Stimulated activated CD8-positive, alpha-beta memory T cell treated with anti-CD3 and anti-CD28 coated beads, Interleukin-4, amount 100 ng/mL, for 1 hour (primary cell): Measurements from ENCODE around the gene PTPN7.
"Not testable (repeated sequence)": the region's sequence is repeated elsewhere in the genome, so short reads cannot be mapped to it uniquely, and the experiment has no call there.

ENCODE experiments used
- DNase-seq, 2 donors: peaks; one replicate each; pipeline ENCODE4 v3.0.0-alpha.2; 2020; ENCODE audit warnings: low read depth in 2 of 2, low spot score in 1 of 2

Gene PTPN7

GRCh38 chr1:202160377-202160940 is at the start of gene PTPN7:
Gene PTPN7, minus strand, starts transcription at chr1:202160602. Its CDS starts 1,200 bp downstream, at chr1:202159402.
- DNase-seq: peak in 1 of 2 donors; percentile 77

- DNase-seq: no peak
These were observed 48.0 kb upstream of the PTPN7 start for GRCh38 chr1:202208351-202208857.

GRCh38 chr1:202207292-202207691 is 46.9 kb upstream of the PTPN7 start:
- DNase-seq: no peak

GRCh38 chr1:202205523-202206190 is 45.3 kb upstream of the PTPN7 start:
- no peak for DNase-seq

- no peak for DNase-seq
These were observed 43.7 kb upstream of the PTPN7 start for GRCh38 chr1:202204065-202204464.

- DNase-seq: no peak
These were observed 43.0 kb upstream of the PTPN7 start for GRCh38 chr1:202203238-202204039.

GRCh38 chr1:202202500-202203168 is 42.2 kb upstream of the PTPN7 start:
- no peak for DNase-seq

- DNase-seq: no peak
These were observed 41.6 kb upstream of the PTPN7 start for GRCh38 chr1:202201971-202202370.

GRCh38 chr1:202201266-202201665 is 40.9 kb upstream of the PTPN7 start:
- no peak for DNase-seq

GRCh38 chr1:202200669-202201068 is 40.3 kb upstream of the PTPN7 start:
- DNase-seq: no peak

- DNase-seq: no peak
These were observed 39.7 kb upstream of the PTPN7 start for GRCh38 chr1:202200112-202200548.

- no peak for DNase-seq
These were observed 38.9 kb upstream of the PTPN7 start for GRCh38 chr1:202199040-202199889.

- no peak for DNase-seq
These were observed 37.9 kb upstream of the PTPN7 start for GRCh38 chr1:202198366-202198724.

- DNase-seq: no peak
These were observed 37.4 kb upstream of the PTPN7 start for GRCh38 chr1:202197653-202198365.

GRCh38 chr1:202194328-202194648 is 33.9 kb upstream of the PTPN7 start:
- no peak for DNase-seq

GRCh38 chr1:202193614-202194327 is 33.4 kb upstream of the PTPN7 start, which contains the start of gene LGR6:
Gene LGR6, plus strand, starts transcription at chr1:202193799. Its CDS starts 191 bp downstream, at chr1:202193990.
- DNase-seq: no peak

- DNase-seq: peak; percentile 22 to 30
These were observed 32.6 kb upstream of the PTPN7 start for GRCh38 chr1:202192770-202193613.

GRCh38 chr1:202191391-202191790 is 31.0 kb upstream of the PTPN7 start:
- not testable (repeated sequence) for DNase-seq
